Progenitor cell of endocrine pancreas (in vitro differentiated cells): ENCODE data around the gene VAMP4. TPM values are rescaled to one million over a fixed set of nuclear protein-coding genes. Genes with fewer than 3 reads are reported as not detected.
"Not testable (repeated sequence)": the region's sequence is repeated elsewhere in the genome, so short reads cannot be mapped to it uniquely, and the experiment has no call there.

Source experiments
- DNase-seq: peaks from one replicate; pipeline ENCODE4 v3.0.0; 2021; ENCODE audit warnings: low spot score; ENCODE audit not compliant: unreplicated experiment
- H3K27ac Mint-ChIP-seq: 2 replicates; pipeline ENCODE4 v1.8.0; 2021; ENCODE audit warnings: mild to moderate bottlenecking, moderate library complexity, mixed read lengths
- H3K27me3 Mint-ChIP-seq: 2 replicates; pipeline ENCODE4 v1.8.0; 2021; ENCODE audit warnings: mixed read lengths
- H3K36me3 Mint-ChIP-seq: 2 replicates; pipeline ENCODE4 v1.8.0; 2022; ENCODE audit warnings: mixed read lengths; ENCODE audit not compliant: insufficient read depth
- H3K4me1 Mint-ChIP-seq: 2 replicates; pipeline ENCODE4 v1.8.0; 2021; ENCODE audit warnings: low read depth, mixed read lengths
- H3K4me3 Mint-ChIP-seq: 2 replicates; pipeline ENCODE4 v1.8.0; 2021; ENCODE audit warnings: low read depth, mild to moderate bottlenecking, moderate library complexity, mixed read lengths
- H3K9me3 Mint-ChIP-seq: 2 replicates; pipeline ENCODE4 v1.8.0; 2021; ENCODE audit warnings: low read depth, mixed read lengths
- CTCF ChIP-seq: fragments of 200-600 bp; sonication (generic); IDR thresholded peaks from one replicate; pipeline ENCODE4 v1.5.0; 2021; ENCODE audit warnings: antibody characterized with exemption, mild to moderate bottlenecking; ENCODE audit not compliant: unreplicated experiment
- total RNA-seq: library from RNA; stranded (reverse); gene quantifications from 2 replicates; pipeline ENCODE4 v1.2.1, GENCODE V29; 2021

VAMP4 gene
- total RNA-seq, 1 donor from 2014 or later: 8.9 TPM

- H3K4me3 Mint-ChIP-seq: no peak overlapping the region
- H3K27ac Mint-ChIP-seq: no peak overlapping the region
- peaks cover 2% of the 10 kb centered on the region for H3K4me1 Mint-ChIP-seq
- no peak for DNase-seq
- no peaks in the 10 kb centered on the region for H3K27me3 Mint-ChIP-seq
- TF ChIP-seq CTCF: no peak
- no peaks in the 10 kb centered on the region for H3K36me3 Mint-ChIP-seq
- H3K9me3 Mint-ChIP-seq: no peaks in the 10 kb centered on the region
Measured at GRCh38 chr1:171666114-171666769, 75.6 kb downstream of the VAMP4 start.

GRCh38 chr1:171664976-171665375, 76.9 kb downstream of the VAMP4 start:
- Mint-ChIP-seq H3K27ac (no peak overlapping the region), H3K4me1 (peaks cover 8% of the 10 kb centered on the region), H3K36me3 (no peaks in the 10 kb centered on the region), H3K9me3 (no peaks in the 10 kb centered on the region), H3K4me3 (no peak overlapping the region), H3K27me3 (no peaks in the 10 kb centered on the region)
- DNase-seq: no peak
- TF ChIP-seq CTCF: no peak

- H3K27me3 Mint-ChIP-seq: no peaks in the 10 kb centered on the region
- no peak overlapping the region for H3K27ac Mint-ChIP-seq
Measured at GRCh38 chr1:171663854-171664575, 77.8 kb downstream of the VAMP4 start.

GRCh38 chr1:171663036-171663853, 78.6 kb downstream of the VAMP4 start:
- H3K9me3 Mint-ChIP-seq: no peaks in the 10 kb centered on the region
- DNase-seq: no peak
- TF ChIP-seq CTCF: no peak
- no peaks in the 10 kb centered on the region for H3K27me3 Mint-ChIP-seq
- no peak overlapping the region for H3K4me3 Mint-ChIP-seq
- H3K27ac Mint-ChIP-seq: no peak overlapping the region
- H3K36me3 Mint-ChIP-seq: no peaks in the 10 kb centered on the region
- peaks cover 8% of the 10 kb centered on the region for H3K4me1 Mint-ChIP-seq

More at GRCh38 chr1:171663854-171664575, 77.8 kb downstream of the VAMP4 start:
- H3K4me1 Mint-ChIP-seq: peaks cover 8% of the 10 kb centered on the region
- no peak overlapping the region for H3K4me3 Mint-ChIP-seq
- DNase-seq: no peak
- no peaks in the 10 kb centered on the region for H3K36me3 Mint-ChIP-seq
- no peaks in the 10 kb centered on the region for H3K9me3 Mint-ChIP-seq
- TF ChIP-seq CTCF: no peak

- Mint-ChIP-seq H3K27ac (no peak overlapping the region), H3K27me3 (no peaks in the 10 kb centered on the region), H3K4me3 (no peak overlapping the region), H3K4me1 (peaks cover 8% of the 10 kb centered on the region), H3K36me3 (no peaks in the 10 kb centered on the region), H3K9me3 (no peaks in the 10 kb centered on the region)
- no peak for TF ChIP-seq CTCF
- DNase-seq: no peak
Measured at GRCh38 chr1:171661076-171661650, 80.7 kb downstream of the VAMP4 start.

- not testable (repeated sequence) for DNase-seq, H3K9me3 Mint-ChIP-seq, H3K27ac Mint-ChIP-seq, H3K4me3 Mint-ChIP-seq, H3K27me3 Mint-ChIP-seq, H3K36me3 Mint-ChIP-seq
- H3K4me1 Mint-ChIP-seq: peaks cover 16% of the 10 kb centered on the region
Measured at GRCh38 chr1:171656206-171656605, 85.7 kb downstream of the VAMP4 start.
